Stomach (tissue), 9 donors: Measurements from ENCODE around the gene ADORA2B. TPM values are rescaled to one million over a fixed set of nuclear protein-coding genes. Genes with fewer than 3 reads are reported as not detected.

Source experiments
- DNase-seq, 2 donors: peaks; one replicate each; pipeline versions ENCODE4 v3.0.0 to v3.0.0-alpha.2; 2013 to 2019
- H3K27ac ChIP-seq, 5 donors: fragments of 200-600 bp in 4 of 5; sonication (generic) in 4 of 5; one replicate each; pipeline ENCODE4 v1.5.1; 2013 to 2019; ENCODE audit warnings: mild to moderate bottlenecking in 1 of 5, moderate library complexity in 1 of 5
- H3K27me3 ChIP-seq, 3 donors: fragments of 200-600 bp; sonication (generic); one replicate each; pipeline ENCODE4 v1.5.1; 2017 to 2019; ENCODE audit warnings: mixed run types in 1 of 3
- H3K36me3 ChIP-seq, 4 donors: fragments of 200-600 bp; sonication (generic); 1 replicate in 3 of 4; 2 replicates in 1 of 4; pipeline ENCODE4 v1.5.1; 2016 to 2019
- H3K4me1 ChIP-seq, 4 donors: fragments of 200-600 bp; sonication (generic); one replicate each; pipeline ENCODE4 v1.5.1; 2016 to 2019
- H3K4me3 ChIP-seq, 4 donors: fragments of 200-600 bp; sonication (generic) in 3 of 4; one replicate each; pipeline ENCODE4 v1.5.1; 2016 to 2019; ENCODE audit warnings: mild to moderate bottlenecking in 1 of 4
- H3K9me3 ChIP-seq, 4 donors: fragments of 200-600 bp; sonication (generic); one replicate each; pipeline ENCODE4 v1.5.1; 2016 to 2019
- CTCF ChIP-seq, 7 experiments: fragments of 450-650 bp in 4 of 7; fragments of 200-600 bp in 3 of 7; sonication (generic) in 3 of 7; IDR thresholded peaks; one replicate each; pipeline ENCODE4 v1.5.1; 2016 to 2019; ENCODE audit warnings: antibody characterized with exemption in 7 of 7, control low read depth in 2 of 7, mild to moderate bottlenecking in 1 of 7
- EP300 ChIP-seq: sonication (generic); formaldehyde crosslinking; IDR thresholded peaks from one replicate; pipeline ENCODE4 v1.6.1; 2017; ENCODE audit warnings: antibody characterized with exemption
- POLR2A ChIP-seq, 4 donors: fragments of 450-650 bp; IDR thresholded peaks; one replicate each; pipeline ENCODE4 v1.6.1; 2016; ENCODE audit warnings: antibody characterized with exemption in 4 of 4, control low read depth in 2 of 4, mild to moderate bottlenecking in 1 of 4, moderate library complexity in 1 of 4
- POLR2AphosphoS5 ChIP-seq, 3 donors: sonication (generic); formaldehyde crosslinking; IDR thresholded peaks; one replicate each; pipeline ENCODE4 v1.6.1; 2016; ENCODE audit warnings: antibody characterized with exemption in 3 of 3
- WGBS, 5 donors: extraction: QIAGEN DNeasy Blood & Tissue Kit in 3 of 5; methylation state at CpG; one replicate each; pipeline versions ENCODE4 v1.1.5 to v1.1.7; 2013 to 2018; 5-methylcytosine and 5-hydroxymethylcytosine counted together
- intact Hi-C: fragments of 100-400 bp; cut with DNase I; formaldehyde crosslinking; loops from one replicate; pipeline ENCODE4 v1.15.1; 2023; ENCODE audit warnings: low total_unique reads
- polyA plus RNA-seq, 3 donors: library from polyadenylated mRNA; stranded (reverse); fragments of 200-250 nt; gene quantifications; one replicate each; pipeline ENCODE4 v1.2.3, GENCODE V29; 2013
- total RNA-seq, 5 donors: library from RNA; depleted of rRNA; stranded (reverse); fragments of >200 nt; gene quantifications; one replicate each; pipeline versions ENCODE4 v1.1.0 to v1.2.3, GENCODE V29; 2014 to 2016
- donor health status: healthy with polysubstance abuse.
- donor health status: Bipolar disorder and iron deficiency.
- donor health status: healthy.

ADORA2B gene
- total and polyA plus RNA-seq, 8 donors: 0.25 to 18.8 (median 2.1) TPM; not detected in 2

- no peaks in the 10 kb centered on the region for H3K36me3 ChIP-seq
- H3K27ac ChIP-seq: no peak overlapping the region
- H3K4me3 ChIP-seq: no peak overlapping the region
- WGBS, 5 donors: 91 to 98% (median 95%) methylated on average over 6 of the region's 6 CpGs; no CpG with 5 or more reads in 1 of the 5 donors
- H3K9me3 ChIP-seq: no peaks in the 10 kb centered on the region
- no peak for DNase-seq
- peaks cover 5 to 28% (median 14%) of the 10 kb centered on the region in 4 donors for H3K4me1 ChIP-seq
- TF ChIP-seq POLR2AphosphoS5 (IDR thresholded peaks at IDR 0.05) (no peak), EP300 (no peak), CTCF (IDR thresholded peaks at IDR 0.05) (no peak), POLR2A (IDR thresholded peaks at IDR 0.05) (no peak)
- peaks cover 0 to 15% (median 13%) of the 10 kb centered on the region in 3 donors for H3K27me3 ChIP-seq
- intact Hi-C loops: no loop called here
Measured at GRCh38 chr17:15915961-15916360, 29.0 kb upstream of the ADORA2B start.

DNA sequence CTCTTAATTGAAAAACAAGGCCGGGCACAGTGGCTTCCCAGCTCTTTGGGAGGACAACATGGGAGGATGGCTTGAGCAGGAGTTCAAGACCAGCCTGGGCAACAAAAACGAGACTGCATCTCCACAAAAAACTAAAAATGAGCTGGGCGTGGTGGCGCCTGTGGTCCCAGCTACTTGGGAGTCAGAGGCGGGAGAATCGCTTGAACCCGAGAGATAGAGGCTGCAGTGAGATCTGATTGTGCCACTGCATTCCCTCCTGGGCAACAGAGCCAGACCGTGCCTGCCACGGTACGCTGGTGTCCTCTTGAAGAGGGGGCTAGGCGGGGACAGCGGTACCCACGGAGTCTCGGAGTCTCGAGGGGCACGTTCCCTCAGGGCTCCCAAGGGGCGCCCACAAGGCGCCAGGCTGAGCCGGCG is 27.9 kb upstream of the ADORA2B start:
- TF ChIP-seq POLR2A (IDR thresholded peaks at IDR 0.05): no peak
- no peak for TF ChIP-seq POLR2AphosphoS5 (IDR thresholded peaks at IDR 0.05)
- no peak for TF ChIP-seq EP300
- TF ChIP-seq CTCF (IDR thresholded peaks at IDR 0.05): no peak
- WGBS, 5 donors: 44 to 79% (median 48%) methylated on average over 7 to 20 of the region's 20 CpGs
- Histone ChIP-seq H3K36me3 (no peaks in the 10 kb centered on the region), H3K9me3 (peaks cover 0 to 6% (median 0%) of the 10 kb centered on the region in 4 donors), H3K27me3 (peaks cover 0 to 15% (median 13%) of the 10 kb centered on the region in 3 donors), H3K27ac (no peak overlapping the region), H3K4me1 (peaks cover 5 to 28% (median 14%) of the 10 kb centered on the region in 4 donors), H3K4me3 (peak overlapping the region in 3 of 4 donors; percentile 24 to 32 (median 25))
- intact Hi-C loops: no loop called here
- DNase-seq: no peak

DNA sequence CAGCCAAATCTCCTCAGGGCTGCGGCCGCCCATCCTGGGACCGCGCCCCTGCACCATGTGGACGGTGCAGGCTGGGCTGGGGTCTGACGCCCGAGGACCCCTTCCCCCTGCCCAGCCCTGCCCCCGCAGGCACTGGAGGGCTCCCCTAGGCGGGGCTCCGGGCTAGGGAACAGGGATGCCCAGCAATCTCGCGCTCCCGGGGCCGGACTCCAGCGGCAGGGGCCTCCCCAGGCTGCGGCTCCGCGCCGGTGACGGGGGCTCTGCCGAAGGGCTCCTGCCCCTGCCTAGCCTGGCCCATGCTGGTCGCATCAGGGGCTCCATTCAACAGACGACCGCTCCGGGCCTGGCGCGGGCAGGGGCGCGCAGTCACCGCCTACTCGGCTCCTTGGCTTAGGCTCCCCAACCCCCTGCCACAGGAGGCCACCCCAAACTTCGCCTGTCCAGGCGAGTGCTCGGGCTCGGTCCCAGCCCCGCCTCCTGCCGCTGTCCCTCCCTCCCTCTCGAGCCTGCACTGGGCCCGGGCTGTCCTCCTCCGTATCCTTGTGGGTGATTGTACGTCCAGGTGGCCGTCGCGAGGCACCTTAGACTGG is 27.4 kb upstream of the ADORA2B start:
- DNase-seq: peak in 1 of 2 donors; percentile 40
- no peak overlapping the region for H3K27ac ChIP-seq
- H3K27me3 ChIP-seq: peaks cover 0 to 15% (median 13%) of the 10 kb centered on the region in 3 donors
- no peaks in the 10 kb centered on the region for H3K36me3 ChIP-seq
- H3K9me3 ChIP-seq: peaks cover 0 to 6% (median 0%) of the 10 kb centered on the region in 4 donors
- H3K4me1 ChIP-seq: peaks cover 5 to 28% (median 14%) of the 10 kb centered on the region in 4 donors
- TF ChIP-seq CTCF (IDR thresholded peaks at IDR 0.05) (no peak), POLR2A (IDR thresholded peaks at IDR 0.05) (no peak), EP300 (no peak), POLR2AphosphoS5 (IDR thresholded peaks at IDR 0.05) (no peak)
- 7 to 26% (median 9%) methylated on average over 8 to 44 of the region's 44 CpGs for WGBS, 5 donors
- H3K4me3 ChIP-seq: peak overlapping the region; percentile 24 to 38 (median 28)
- intact Hi-C loops: no loop called here

DNA sequence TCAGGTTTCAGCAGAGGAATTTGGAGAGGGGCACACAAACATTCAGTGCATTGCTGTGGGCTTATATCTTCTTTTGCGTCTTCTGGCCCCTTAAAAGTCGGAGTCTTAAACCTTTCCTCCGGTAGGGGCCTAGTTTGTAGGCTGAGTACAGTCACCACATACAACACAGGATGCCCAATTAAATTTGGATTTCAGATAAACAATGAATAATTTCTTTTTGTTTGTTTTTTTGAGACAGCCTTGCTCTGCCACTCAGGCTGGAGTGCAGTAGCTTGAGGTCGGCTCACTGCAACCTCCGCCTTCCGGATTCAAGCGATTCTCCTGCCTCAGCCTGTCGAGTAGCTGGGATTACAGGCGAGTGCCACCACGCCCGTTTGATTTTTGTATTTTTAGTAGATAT is 26.7 kb upstream of the ADORA2B start:
- peaks cover 0 to 15% (median 13%) of the 10 kb centered on the region in 3 donors for H3K27me3 ChIP-seq
- no peak overlapping the region for H3K4me3 ChIP-seq
- H3K27ac ChIP-seq: no peak overlapping the region
- intact Hi-C loops: no loop called here
- no peaks in the 10 kb centered on the region for H3K36me3 ChIP-seq
- peaks cover 0 to 6% (median 0%) of the 10 kb centered on the region in 4 donors for H3K9me3 ChIP-seq
- H3K4me1 ChIP-seq: peaks cover 5 to 26% (median 14%) of the 10 kb centered on the region in 4 donors
- 83 to 90% (median 88%) methylated on average over 11 of the region's 11 CpGs for WGBS, 5 donors
- TF ChIP-seq POLR2AphosphoS5 (IDR thresholded peaks at IDR 0.05) (no peak), CTCF (IDR thresholded peaks at IDR 0.05) (no peak), EP300 (no peak), POLR2A (IDR thresholded peaks at IDR 0.05) (no peak)
- no peak for DNase-seq
